CD4-positive, alpha-beta T cell treated with Interferon alpha-2 for 1 hour (primary cell): ENCODE measurements around the gene MDM4.
A peak's percentile ranks its signal among the peaks of the same experiment; 100 is the strongest.
"Not testable (repeated sequence)": the region's sequence is repeated elsewhere in the genome, so short reads cannot be mapped to it uniquely, and the experiment has no call there.

ENCODE experiments used
- DNase-seq, 2 donors: peaks; one replicate each; pipeline ENCODE4 v3.0.0-alpha.2; 2020 to 2022

Gene MDM4

DNA sequence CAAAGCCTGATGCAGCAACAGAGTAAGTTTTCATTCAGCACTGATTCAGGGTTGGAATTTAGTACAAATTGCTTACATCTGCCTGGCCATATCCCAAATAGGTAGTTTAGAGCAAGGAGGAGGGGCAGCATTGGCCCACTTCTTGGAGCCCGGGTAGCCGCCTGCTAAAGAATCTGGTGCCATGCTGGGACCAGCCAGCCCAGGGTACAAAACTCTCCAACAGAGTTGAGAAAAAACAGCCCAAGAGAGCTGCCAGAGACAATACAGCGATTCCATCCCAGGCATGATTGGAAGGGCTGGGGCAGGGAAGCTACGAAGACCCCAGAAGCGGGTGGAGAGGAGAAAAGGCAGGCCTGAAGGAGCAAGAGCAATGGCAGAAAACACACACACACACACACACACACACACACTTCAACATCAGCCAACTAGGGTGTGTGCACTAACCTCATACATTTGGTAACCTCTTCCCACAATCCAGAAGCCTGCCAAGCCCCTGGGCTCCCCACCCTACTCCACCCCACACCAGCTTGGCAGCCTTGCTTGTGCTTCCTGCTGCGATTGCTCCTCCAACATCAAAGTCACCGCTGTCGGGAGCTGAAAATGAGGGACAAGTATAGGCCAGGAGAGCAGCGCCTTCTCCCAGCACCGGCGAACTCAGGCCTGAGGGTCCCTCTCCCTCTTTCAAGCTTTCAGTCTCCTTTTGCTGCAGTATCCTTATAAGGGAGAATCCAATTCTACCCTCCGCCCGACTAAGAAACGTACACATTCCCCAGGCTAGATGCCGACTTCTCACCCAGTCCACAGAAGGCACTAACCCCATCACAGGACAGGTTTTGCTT lies 22.8 kb upstream of the MDM4 start:
- DNase-seq = peak in 1 of 2 donors; percentile 27

DNA sequence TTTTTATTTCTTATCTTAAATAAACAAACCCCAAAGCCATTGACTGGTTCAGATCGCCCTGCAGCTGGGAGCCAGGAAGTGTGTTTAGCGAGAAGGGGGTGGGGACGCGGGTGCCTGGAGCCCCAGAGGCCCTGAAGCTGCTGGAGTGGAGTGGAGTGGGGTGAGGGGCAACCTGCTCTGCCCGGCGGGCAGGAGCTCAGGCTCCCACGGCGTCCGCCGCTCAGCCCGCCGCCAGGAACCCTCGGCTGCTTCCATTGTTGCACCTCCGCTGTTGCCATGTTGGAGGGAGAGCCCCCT lies 22.3 kb upstream of the MDM4 start:
- DNase-seq = peak; percentile 36 to 64

GRCh38 chr1:204494281-204495077 lies 21.7 kb upstream of the MDM4 start, which contains the start of gene PIK3C2B:
Gene PIK3C2B (minus strand): TSS chr1:204494805. CDS start chr1:204469802, 25,003 bp downstream.
- peak; percentile 71 for DNase-seq

- peak in 1 of 2 donors; percentile 59 for DNase-seq
Observed at GRCh38 chr1:204495078-204495753, 21.0 kb upstream of the MDM4 start.

DNA sequence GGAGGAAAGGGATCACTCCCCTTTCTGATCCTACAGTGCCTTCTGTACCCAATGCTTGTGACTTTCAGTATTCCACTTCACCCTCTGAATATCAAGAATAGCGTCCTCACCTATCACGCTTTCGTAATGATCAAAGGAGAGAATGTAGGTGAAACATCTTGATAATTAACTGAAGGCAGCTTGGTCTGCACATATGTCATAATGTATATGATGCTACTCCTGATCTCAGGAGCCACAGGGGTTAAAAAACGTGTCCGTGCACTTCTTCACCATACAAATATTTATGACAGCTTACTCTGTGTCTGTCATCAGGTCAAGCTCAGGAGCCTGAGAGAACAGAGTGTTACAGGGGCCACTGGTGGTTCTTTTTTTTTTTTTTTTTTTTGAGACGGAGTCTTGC lies 20.4 kb upstream of the MDM4 start:
- no peak for DNase-seq

- no peak for DNase-seq
Observed at GRCh38 chr1:204498981-204499380, 17.2 kb upstream of the MDM4 start.

- DNase-seq = no peak
Observed at GRCh38 chr1:204499511-204500468, 16.4 kb upstream of the MDM4 start.

- DNase-seq = no peak
Observed at GRCh38 chr1:204502241-204502640, 14.0 kb upstream of the MDM4 start.

DNA sequence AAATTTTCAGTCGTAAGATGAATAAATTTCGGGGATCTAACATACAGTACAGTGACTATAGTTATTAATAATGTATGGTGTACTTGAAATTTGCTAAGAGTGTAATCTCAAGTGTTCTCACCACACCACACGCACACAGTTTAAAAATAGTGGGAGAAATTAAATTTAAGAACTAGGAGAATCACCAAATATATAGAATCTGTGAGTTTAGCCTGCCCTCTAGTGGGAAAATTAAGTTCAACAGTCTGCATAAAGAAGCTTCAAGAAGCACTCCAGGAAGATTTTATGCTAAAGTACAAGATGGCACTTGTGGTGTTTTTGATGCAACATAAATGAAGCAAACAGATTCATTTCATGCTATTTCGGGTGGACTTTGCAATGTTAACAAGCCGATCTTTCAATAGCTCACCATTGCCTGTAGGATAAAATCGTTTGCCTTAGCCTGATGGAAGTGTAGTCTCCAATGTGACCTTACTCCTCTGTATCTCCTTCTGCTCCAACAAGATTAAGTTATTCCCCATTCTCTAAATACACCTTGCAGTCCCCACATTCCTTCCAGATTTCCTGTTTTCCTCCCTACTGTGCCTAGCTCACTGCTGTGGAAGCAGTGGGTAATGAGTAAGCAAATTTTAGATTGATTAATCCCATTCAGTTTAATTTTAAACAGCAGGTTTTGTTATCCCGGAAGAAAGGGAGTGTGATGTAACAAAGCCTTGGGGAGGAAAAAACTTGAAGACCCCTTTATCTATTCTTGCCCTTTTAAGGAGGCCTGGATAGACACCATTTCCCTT lies 12.9 kb upstream of the MDM4 start:
- DNase-seq = peak in 1 of 2 donors; percentile 85

DNA sequence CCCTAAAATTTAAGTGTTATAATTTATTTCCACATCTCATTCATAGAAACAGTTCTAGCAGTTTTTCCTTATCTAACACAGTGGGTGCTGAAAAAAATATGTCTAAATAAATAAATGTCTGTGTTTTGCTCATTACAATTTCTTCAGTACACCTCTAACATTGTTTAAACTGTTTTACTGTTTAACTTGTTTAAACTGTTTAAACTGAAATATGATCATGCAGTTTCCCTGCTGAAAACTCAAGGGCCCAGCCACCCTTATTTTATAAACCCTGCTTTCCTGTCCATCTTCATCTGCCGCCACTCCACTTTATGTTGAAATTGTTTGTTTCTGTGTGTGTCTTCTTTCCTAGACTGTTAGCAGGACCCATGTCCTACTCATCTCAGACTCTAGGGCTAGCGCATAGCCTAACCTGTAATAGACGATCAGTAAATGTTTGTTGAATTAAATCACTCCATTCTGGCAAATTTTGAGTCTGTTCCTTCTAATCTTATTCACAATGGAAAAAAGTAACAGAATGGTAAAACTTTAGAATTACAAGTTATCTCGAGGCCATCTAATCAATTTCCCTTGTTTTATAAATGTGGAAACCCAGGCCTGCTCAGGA lies 12.2 kb upstream of the MDM4 start:
- no peak for DNase-seq

- no peak for DNase-seq
Observed at GRCh38 chr1:204505674-204506200, 10.5 kb upstream of the MDM4 start.

DNA sequence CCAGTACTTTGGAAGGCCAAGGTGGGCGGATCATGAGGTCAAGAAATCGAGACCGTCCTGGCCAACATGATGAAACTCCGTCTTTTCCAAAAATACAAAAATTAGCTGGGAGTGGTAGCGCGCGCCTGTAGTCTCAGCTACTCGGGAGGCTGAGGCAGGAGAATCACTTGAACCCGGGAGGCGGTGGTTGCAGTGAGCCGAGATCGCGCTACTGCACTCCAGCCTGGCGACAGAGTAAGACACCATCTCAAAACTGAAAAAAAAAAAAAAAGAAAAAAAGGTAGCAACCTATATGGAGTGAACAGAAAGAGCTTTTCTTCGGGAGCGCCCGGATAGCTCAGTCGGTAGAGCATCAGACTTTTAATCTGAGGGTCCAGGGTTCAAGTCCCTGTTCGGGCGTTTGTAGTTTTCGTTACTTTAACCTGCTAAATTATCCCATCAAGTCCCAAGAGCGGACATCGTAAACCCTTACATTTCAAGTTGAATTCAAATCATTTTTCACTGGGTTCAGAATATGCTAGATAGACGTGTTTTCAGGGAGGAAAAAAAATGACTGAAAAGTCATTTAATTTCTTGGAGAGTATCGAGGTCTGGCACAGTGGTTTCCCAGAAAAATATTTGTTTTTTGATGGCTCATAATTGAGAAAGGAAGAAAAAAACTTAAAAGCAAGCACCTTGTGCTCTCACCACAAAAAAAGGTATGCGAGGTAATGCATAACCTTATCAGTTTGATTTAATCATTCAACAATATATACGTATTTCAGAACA lies 9.8 kb upstream of the MDM4 start:
- DNase-seq = peak; percentile 79 to 85

- peak; percentile 91 to 96 for DNase-seq
Observed at GRCh38 chr1:204506969-204507316, 9.3 kb upstream of the MDM4 start.

GRCh38 chr1:204507317-204508105 lies 8.7 kb upstream of the MDM4 start:
- DNase-seq = peak; percentile 37 to 55

- no peak for DNase-seq
Observed at GRCh38 chr1:204509186-204509635, 7.0 kb upstream of the MDM4 start.

GRCh38 chr1:204511366-204511765 lies 4.8 kb upstream of the MDM4 start:
- peak; percentile 30 to 41 for DNase-seq

- peak; percentile 78 to 82 for DNase-seq
Observed at GRCh38 chr1:204513117-204513716, 3.0 kb upstream of the MDM4 start.

- DNase-seq = no peak
Observed at GRCh38 chr1:204514828-204515227, 1.4 kb upstream of the MDM4 start.

DNA sequence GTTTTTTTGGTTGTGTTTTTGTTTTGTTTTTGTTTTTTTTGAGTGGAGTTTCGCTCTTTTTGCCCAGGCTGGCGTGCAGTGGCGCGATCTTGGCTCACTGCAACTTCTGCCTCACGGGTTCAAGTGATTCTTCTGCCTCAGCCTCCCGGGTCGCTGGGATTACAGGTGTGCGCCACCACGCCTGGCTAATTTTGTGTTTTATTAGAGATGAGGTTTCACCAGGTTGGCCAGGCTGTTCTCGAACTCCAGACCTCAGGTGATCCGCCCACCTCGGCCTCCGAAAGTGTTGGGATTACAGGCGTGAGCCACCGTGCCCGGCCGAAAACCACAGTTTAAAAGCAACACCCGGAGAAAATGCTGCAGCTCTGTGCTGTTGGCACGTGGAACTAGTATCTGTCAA lies 1.2 kb downstream of the MDM4 start:
- not testable (repeated sequence) for DNase-seq
